ENCODE data around the gene SGSM1.

SGSM1 gene

GRCh38 chr22:24805790-24806662 lies at the start of gene SGSM1:
TSS of gene SGSM1 (plus strand) at chr22:24806211. CDS start at chr22:24806326, 115 bp downstream.
- DNase-seq (ENCODE audit: low spot score), result peak; percentile 79

DNA sequence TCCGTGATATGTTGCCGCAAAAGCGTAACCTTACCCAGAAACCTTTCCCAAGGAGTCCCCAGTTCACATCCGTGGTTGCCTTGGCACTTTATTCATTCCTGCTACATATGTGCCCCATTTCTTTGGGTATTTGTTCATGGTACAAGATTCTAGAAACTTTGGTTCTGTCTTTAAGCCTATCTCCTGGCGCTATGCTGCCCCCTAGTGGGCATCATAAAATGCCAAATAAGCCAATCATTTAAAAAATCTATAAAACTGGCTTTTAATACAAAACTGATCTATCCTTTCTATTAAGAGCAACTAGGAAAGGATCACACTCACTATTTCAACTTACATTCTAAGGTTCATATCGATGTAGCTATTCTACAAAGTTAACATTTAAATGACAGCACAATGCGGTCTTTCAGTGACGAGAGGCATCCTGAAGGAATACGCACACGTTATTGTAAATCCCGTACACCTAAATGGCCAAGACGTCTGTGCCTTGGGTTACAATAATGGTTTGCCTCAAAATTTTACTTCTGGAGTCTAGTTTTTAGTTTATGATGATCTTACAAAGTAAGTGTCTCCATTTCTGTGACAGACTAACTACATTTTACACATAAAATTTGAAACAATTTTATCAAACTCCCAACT lies 47.7 kb upstream of the SGSM1 start:
- DNase-seq (ENCODE audit: low spot score), result peak; percentile 53

- no peak for DNase-seq (ENCODE audit: low spot score)
Observed at GRCh38 chr22:24759765-24760164, 46.2 kb upstream of the SGSM1 start.

- DNase-seq (ENCODE audit: low spot score), result no peak
Observed at GRCh38 chr22:24760708-24761306, 45.2 kb upstream of the SGSM1 start.

- no peak for DNase-seq (ENCODE audit: low spot score)
Observed at GRCh38 chr22:24761888-24762675, 43.9 kb upstream of the SGSM1 start.

DNA sequence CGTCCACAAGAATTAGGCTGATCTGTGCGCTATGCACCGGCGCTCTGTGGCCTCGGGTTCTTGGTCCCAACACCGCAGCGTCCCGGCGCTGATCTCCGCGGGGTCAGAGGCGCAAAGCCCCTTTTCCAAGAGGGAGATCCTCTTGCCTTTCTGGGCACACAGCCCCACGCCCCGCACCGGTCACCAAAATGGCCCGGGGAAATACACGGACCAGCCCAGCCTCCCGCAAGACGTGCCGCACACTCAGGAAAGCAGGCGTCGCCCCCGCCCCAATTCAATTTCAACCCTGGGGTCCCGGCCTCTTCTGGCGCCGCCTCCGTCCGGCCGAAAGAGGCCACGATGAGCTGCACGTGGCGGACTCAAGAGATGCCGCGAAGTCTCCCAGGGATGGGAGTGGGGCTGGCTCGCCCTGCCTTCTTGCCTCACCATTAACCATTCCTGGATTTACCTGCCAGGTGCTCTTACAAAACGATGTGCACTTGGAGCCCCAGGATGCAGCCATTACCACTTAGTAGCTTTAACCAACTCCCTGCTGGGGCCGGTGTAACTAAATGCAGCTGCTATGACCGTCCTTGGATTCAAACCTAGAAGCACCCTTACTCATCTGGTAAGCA lies 42.0 kb upstream of the SGSM1 start:
- no peak for DNase-seq (ENCODE audit: low spot score)

DNA sequence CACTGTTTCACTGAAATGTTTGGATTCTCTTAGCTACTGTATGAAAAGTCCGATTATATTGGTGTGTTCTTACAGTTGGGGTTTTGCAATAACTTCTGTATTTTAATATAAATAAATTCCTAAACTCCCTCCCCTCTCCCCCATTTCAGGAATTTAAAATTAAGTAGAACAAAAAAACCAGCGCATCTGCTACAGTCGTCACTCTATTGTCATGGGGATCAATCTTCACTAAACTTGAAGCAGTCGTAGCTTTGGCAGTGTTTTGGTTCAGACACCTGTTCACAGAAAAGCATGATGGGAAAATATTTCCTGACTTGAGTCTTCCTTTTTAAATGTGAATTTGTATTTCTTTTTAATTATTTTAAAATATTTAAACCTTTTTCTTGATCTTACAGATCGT lies 40.8 kb upstream of the SGSM1 start:
- no peak for DNase-seq (ENCODE audit: low spot score)

DNA sequence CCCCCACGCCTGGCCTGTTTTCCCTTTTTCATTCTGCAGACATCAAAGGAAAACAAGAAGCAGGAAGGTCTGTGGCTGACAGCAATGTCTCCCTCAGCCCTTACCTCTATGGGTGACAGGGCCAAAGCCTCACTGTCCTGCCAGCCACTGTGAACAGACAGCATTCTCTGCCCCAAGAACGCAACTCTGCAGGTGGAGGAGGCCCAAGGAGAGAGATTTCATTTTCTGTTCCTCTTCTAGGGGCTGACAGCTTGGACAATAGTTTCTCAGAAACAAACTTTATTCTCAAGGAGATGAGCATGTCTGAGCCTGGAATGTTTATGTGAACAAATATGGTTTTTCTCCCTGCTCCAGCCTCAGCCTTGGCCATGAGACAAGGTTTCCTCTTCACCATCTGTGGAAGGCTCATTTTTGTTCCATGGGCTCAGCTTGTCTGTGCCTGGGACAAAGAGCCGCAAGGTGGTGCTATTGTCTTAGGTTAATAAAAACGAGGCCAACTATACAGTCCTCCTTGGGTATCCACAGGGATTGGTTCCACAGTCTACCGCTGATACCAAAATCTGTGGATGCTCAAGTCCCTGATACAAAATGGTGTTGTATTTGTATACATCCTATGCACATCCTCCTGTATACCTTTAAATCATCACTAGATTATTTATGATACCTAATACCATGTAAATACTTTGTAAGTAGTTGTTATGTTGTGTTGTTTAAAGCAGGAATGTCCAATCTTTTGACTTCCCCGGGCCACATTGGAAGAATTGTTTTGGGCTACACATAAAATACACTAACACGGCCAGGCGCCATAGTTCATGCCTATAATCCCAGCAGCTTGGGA lies 37.3 kb upstream of the SGSM1 start:
- DNase-seq (ENCODE audit: low spot score), result peak; percentile 55

- no peak for DNase-seq (ENCODE audit: low spot score)
Observed at GRCh38 chr22:24772493-24773220, 33.4 kb upstream of the SGSM1 start.

DNA sequence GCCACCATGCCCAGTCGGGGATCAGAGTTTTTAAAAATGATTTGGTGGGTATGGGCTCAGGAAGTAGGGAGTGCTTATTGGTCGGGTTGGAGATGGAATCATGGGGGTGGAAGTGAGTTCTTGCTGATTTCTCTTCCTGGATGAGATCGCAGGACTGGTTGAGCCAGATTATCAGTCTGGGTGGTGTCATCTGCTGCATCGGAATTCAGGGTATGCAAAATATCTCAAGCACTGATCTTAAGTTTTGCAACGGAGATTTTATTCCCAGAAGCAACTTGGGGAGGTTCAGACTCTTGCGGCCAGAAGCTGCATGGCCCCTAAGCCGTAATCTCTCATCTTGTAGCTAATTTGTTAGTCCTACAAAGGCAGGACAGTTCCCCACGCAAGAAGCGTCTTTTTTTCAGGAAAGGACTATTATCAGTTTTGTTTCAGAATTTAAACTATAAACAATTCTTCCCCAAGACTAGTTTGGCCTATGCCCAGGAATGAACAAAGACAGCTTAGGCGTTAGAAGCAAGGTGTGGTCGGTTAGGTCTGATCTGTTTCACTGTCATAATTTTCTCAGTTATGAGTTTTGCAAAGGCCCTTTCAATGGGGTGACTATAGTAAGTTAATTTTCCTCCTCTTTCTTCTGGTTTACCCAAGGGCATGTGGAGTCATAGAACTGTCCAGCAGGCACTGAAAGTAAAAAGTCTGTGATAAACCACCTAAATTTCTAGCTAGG lies 30.1 kb upstream of the SGSM1 start:
- DNase-seq (ENCODE audit: low spot score), result no peak

GRCh38 chr22:24776525-24776924 lies 29.5 kb upstream of the SGSM1 start:
- DNase-seq (ENCODE audit: low spot score), result no peak

DNA sequence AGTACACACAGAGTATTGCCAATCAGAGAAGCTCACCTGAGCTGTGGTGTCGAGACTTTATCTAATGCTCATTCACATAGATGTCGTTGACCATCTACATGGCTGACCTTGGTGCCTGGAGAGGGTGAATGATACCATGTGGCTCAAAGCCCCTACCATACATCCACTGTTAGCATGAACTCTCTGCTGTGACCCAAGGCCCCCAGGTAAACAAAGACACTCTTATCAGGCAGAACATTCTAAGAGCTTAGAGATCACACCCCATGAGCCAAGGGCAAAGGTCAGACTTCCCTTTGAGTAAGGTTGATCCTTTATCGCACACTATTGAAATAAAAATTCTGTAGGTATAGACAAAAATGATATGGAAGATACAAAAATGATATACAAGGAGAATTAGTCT lies 16.5 kb upstream of the SGSM1 start:
- DNase-seq (ENCODE audit: low spot score), result no peak

DNA sequence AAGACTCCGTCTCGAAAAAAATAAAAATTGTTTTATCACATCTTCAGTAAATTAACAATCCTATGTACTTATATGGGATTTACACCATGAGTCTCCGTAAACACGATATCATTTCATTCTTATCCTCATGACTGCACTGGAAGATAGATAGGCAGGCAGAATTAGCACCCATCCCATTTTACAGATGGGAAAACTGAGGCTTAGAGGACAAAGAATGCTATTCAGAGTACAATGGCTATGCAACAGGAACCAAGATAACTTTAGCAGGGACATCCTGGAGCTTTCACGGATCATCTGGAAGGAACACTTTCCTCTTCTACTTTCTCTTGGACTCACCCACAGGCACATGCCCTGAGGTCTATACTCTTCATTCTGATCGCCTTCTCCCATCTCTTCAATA lies 14.6 kb upstream of the SGSM1 start:
- DNase-seq (ENCODE audit: low spot score), result no peak

GRCh38 chr22:24796056-24796455 lies 10.0 kb upstream of the SGSM1 start:
- DNase-seq (ENCODE audit: low spot score), result no peak

GRCh38 chr22:24796860-24797259 lies 9.2 kb upstream of the SGSM1 start:
- no peak for DNase-seq (ENCODE audit: low spot score)

GRCh38 chr22:24801901-24802465 lies 4.0 kb upstream of the SGSM1 start:
- peak; percentile 78 for DNase-seq (ENCODE audit: low spot score)

DNA sequence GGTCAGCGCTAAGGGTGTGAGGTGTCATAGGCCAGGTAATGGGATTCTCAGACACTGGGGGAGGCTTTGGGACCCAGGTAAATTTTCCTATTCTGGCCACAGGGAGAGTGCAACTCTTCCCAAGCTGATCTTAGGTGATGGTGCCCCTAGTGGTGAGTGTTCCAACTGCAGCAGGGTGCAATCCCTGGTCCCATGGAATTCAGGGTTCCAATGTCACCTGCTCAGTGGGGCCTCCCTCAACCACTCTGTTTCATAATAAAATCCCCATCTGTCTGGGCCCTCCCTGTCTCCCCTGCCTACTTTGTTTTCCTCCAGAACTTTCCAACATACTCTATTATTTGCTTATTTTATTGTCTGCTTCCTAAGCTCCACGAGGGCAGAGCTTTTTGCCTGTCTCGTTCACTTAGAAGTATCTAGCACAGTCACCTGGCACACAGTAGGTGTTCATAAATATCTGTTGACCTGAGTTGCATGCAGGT lies 2.9 kb upstream of the SGSM1 start:
- peak; percentile 49 for DNase-seq (ENCODE audit: low spot score)

DNA sequence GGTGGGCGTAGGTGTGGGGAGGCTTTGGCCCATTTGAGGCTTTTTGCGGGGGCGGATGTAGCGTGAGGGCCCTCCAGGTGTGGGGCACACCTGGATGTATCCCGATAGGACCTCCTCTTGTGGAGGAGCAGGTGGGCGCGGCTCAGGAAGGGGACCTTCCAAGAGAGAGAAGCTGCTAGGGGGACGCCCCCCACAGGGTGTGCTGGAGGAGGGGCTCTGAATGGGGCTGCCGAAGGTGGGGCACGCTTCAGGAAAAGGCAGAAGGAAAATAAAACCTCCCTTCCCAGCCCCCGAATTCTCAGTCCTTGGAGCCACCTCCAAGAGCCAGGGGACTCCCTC lies 621 bp downstream of the SGSM1 start:
- no peak for DNase-seq (ENCODE audit: low spot score)

DNA sequence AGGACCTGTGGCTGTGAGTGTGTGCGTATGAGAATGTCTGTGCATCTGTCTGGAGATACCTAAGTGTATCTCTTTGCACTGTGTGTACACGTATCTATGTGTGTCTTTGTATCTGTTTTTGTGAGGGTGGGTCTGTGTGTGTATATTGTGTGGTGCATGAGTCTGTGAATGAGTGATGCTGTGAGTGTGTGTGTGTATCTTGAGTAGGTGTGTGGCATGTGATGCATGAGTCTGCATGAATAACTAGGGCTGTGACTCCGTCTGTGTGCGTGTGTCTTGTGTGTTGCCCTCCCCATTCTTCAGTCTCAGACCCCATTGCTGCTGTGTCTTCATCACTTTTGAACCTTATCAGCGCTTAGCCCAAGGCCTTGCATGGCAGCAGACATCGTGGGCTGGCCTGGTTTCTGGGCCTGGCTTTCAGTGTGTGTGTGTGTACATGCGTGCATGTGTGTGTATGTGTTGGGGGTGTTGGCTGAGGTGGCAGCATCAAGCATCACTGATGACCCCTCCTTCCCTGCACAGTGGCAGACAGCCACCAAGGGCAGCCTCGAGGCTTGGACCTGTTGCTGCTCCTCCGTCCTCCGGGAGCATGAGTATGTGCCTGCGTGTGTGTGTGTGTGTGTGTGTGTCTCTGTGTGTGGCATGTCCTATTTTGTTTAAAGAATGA lies 1.4 kb downstream of the SGSM1 start:
- DNase-seq (ENCODE audit: low spot score), result no peak
